Left kidney (tissue), 8 donors: Measurements from ENCODE around the gene EXOSC2. TPM values are rescaled to one million over a fixed set of nuclear protein-coding genes. Genes with fewer than 3 reads are reported as not detected.

Experiments
- DNase-seq: peaks from one replicate; pipeline ENCODE4 v3.0.0-alpha.2; 2013
- long read RNA-seq, 8 donors: transcript quantifications; one replicate each; lab custom pipeline, GENCODE V29; 2026
- polyA plus RNA-seq: library from polyadenylated mRNA; unstranded; fragments of 120-200 nt; gene quantifications from one replicate; pipeline ENCODE4 v1.2.1, GENCODE V29; 2013; ENCODE audit not compliant: insufficient read length

The EXOSC2 gene, protein sequence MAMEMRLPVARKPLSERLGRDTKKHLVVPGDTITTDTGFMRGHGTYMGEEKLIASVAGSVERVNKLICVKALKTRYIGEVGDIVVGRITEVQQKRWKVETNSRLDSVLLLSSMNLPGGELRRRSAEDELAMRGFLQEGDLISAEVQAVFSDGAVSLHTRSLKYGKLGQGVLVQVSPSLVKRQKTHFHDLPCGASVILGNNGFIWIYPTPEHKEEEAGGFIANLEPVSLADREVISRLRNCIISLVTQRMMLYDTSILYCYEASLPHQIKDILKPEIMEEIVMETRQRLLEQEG
- polyA plus RNA-seq, result 51.7 TPM
- long read RNA-seq, donor 1, partial matches to known transcripts, result 0 of 6 reads
- long read RNA-seq, donor 1, other reads (novel, unspliced or antisense), result 0 of 6 reads
- long read RNA-seq, donor 2, transcript EXOSC2-204 (9 exons, 2,040 nt), result major isoform, 6 of 7 reads
- long read RNA-seq, donor 2, partial matches to known transcripts, result 0 of 7 reads
- long read RNA-seq, donor 2, other reads (novel, unspliced or antisense), result 0 of 7 reads
- long read RNA-seq, donor 3, partial matches to known transcripts, result 0 of 8 reads
- long read RNA-seq, donor 3, other reads (novel, unspliced or antisense), result 0 of 8 reads
- long read RNA-seq, donor 4, partial matches to known transcripts, result 0 of 2 reads
- long read RNA-seq, donor 4, other reads (novel, unspliced or antisense), result 0 of 2 reads
- long read RNA-seq, donor 5, partial matches to known transcripts, result 8 of 13 reads
- long read RNA-seq, donor 5, other reads (novel, unspliced or antisense), result 0 of 13 reads
- long read RNA-seq, donor 6, transcript EXOSC2-204 (9 exons, 2,040 nt), result major isoform, 5 of 5 reads
- long read RNA-seq, donor 6, partial matches to known transcripts, result 0 of 5 reads
- long read RNA-seq, donor 6, other reads (novel, unspliced or antisense), result 0 of 5 reads
- long read RNA-seq, donor 7, transcript EXOSC2-204 (9 exons, 2,040 nt), result major isoform, 5 of 14 reads
- long read RNA-seq, donor 7, partial matches to known transcripts, result 6 of 14 reads
- long read RNA-seq, donor 7, other reads (novel, unspliced or antisense), result 0 of 14 reads
- long read RNA-seq, donor 8, partial matches to known transcripts, result 0 of 5 reads
- long read RNA-seq, donor 8, other reads (novel, unspliced or antisense), result 0 of 5 reads

- peak; percentile 98 for DNase-seq
Measured at GRCh38 chr9:130693426-130694191, at the start of gene EXOSC2. EXOSC2 (plus strand) TSS chr9:130693780; CDS start chr9:130693792, 12 bp downstream.

DNA sequence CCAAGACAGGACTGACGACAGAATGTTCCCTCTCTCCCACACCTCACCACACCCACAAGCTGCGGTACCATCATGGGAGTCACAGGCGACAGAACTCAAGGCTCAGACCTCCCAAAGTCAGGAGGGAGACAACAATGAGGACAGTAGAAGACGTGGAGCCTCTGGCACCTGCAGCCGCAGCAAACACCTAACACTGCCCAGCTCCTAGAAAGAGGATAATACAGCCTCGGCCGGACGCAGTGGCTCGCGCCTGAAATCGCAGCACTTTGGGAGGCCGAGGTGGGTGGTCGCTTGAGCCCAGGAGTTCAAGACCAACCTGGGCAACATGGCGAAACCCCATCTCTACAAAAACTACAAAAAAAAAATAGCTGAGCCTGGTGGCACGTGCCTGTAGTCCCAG lies 42.4 kb upstream of the EXOSC2 start:
- DNase-seq, result no peak

- DNase-seq, result no peak
Measured at GRCh38 chr9:130651752-130652151, 41.8 kb upstream of the EXOSC2 start.

DNA sequence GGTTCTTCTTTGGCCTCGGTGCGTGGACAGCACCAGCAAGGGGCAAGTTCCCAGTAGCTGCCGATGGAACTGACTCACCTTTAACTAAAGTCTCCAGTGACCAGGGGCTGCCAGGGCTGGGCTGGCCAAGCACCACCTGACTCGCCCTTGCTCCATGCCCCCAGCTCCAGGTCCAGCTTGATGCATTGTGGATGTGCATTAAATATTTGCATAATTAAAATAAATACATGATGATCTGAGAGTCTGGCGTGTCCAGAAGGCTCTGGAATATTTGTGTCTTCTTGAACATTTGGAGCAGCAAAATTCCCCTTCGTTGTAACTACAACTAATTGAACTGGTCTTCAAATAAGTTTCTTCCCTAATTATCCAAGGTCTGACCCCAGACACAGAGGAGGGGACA lies 38.7 kb upstream of the EXOSC2 start:
- DNase-seq, result no peak

DNA sequence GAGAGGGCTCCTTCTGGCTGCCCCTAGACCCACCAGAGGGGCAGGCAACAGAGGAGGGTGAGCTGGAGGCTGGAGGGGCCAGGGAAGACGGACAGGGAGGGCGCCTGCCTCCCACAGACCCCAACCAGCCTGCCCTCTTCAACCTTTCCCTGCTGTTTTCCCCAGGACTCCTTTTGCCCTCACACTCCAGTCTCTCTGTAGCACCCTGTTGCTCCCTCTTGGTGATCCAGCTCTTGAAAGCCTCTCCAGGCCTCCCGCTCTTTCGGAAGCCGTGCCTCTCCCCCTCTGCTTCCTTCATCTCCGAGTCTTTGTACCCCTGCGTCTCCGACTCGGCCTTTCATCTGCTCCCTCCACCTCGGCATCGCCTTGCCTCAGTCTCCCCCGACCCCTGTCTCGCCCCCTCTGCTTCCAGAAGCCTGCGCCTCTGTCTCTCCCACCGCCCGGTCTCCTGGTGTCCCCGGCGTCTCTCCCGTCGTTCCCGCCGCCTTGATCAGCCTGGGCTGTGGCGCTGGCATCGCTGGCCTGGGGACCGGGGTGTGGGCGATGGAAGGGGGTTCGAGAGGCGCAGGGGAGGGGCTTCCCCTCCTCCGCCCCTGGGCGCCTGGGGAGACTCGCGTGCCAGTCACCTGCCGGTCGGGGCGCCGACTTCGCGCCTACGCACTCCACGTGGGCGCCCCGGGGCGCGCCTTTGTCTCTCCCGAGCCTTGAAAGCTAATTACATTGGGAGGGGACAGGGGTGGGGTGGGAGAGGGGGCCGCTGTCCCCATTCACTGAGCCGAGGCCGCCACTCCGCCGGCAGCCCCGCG lies 34.5 kb upstream of the EXOSC2 start:
- no peak for DNase-seq

GRCh38 chr9:130659699-130660248 lies 33.8 kb upstream of the EXOSC2 start:
- no peak for DNase-seq

GRCh38 chr9:130660326-130660682 lies 33.3 kb upstream of the EXOSC2 start:
- DNase-seq, result no peak

DNA sequence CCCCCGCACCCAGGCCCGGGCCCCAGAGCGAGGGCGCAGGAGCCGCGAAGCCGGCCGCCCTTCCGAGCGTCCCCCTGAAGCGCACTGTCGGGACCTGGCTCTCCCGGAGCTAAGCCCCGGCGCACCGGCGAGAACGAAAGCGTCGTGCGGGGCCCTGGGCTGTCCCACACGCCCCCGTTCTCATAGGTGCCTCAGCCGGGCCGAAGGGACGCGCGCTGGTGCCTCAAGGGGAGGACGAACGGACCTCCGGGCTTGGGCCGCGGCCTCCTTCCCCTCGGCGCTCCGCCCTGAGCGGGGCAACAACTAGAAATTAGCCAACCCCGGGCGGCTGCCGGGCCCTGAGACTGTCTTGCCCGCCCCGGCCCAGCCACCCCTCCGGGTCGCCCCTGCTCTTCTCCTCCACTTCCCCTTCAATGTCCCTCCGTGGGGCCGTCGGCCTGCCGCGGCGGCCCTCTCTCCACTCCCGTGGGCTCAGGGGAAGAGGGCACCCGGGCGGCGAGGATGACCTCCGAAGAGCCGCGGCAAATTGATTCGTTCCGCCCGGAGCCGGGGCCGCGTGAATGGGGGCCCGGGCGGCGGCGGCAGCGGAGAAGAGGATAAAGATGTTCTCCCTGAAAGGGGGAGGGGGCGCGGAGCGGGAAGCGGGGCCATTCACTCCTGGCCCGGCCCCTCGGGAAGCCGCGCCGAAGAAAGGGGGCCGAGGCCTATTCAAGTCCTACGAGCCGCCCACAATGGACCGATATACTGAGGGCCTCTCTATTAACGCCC lies 32.7 kb upstream of the EXOSC2 start:
- no peak for DNase-seq

DNA sequence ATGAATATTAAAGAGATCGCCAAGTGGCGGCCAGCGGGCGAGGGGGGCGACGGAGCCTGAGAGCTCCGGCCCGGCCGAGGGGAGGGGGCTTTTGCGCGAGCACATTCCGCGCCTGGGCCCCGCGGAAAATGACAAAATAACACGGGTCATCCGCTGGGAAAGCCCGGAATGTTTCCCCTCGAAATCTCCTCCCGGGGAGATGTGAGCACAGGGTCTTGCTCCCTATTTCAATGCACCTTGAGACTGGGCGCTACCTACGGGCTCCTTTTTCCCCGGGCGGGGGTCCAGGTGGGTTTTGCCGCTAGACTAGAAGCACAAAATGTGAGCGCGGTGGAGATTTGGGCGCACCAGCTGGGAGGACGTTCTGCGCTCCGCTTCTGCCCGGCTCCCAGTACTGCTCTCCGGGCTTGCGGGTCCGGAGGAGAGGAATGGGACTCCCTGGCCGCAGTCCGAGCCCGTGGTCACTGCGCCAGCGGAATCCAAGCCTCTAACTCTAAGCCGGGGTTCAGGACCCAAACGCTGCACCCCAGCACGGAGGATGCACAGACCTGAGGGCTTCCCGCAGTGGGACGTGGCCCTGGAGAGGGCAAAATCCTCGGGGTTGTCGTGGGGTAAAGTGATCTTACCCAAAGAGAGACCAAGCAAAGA lies 32.0 kb upstream of the EXOSC2 start:
- no peak for DNase-seq

GRCh38 chr9:130662099-130662969 lies 31.2 kb upstream of the EXOSC2 start:
- DNase-seq, result no peak

DNA sequence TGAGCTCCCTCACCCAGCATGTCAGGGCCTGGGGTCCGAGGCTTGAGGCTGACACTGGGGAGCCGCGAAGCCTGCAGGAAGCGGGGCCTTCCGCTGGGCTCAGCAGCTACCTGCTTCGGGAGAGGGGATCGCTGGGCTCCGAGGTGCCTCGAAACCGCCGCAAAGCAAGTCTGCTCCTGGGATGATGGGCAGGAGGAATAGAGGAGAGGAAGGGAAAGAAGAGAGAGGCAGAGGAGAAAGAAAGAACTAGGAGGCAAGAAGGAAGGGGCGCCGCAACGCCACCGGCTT lies 30.7 kb upstream of the EXOSC2 start:
- no peak for DNase-seq

GRCh38 chr9:130663258-130663976 lies 30.2 kb upstream of the EXOSC2 start:
- DNase-seq, result no peak

- DNase-seq, result no peak
Measured at GRCh38 chr9:130663977-130664250, 29.7 kb upstream of the EXOSC2 start.

GRCh38 chr9:130664251-130665028 lies 29.1 kb upstream of the EXOSC2 start, which contains the start of gene PRDM12:
PRDM12 (plus strand) TSS chr9:130664594; CDS start chr9:130664654, 60 bp downstream.
- no peak for DNase-seq

- DNase-seq, result no peak
Measured at GRCh38 chr9:130665029-130665430, 28.6 kb upstream of the EXOSC2 start.

DNA sequence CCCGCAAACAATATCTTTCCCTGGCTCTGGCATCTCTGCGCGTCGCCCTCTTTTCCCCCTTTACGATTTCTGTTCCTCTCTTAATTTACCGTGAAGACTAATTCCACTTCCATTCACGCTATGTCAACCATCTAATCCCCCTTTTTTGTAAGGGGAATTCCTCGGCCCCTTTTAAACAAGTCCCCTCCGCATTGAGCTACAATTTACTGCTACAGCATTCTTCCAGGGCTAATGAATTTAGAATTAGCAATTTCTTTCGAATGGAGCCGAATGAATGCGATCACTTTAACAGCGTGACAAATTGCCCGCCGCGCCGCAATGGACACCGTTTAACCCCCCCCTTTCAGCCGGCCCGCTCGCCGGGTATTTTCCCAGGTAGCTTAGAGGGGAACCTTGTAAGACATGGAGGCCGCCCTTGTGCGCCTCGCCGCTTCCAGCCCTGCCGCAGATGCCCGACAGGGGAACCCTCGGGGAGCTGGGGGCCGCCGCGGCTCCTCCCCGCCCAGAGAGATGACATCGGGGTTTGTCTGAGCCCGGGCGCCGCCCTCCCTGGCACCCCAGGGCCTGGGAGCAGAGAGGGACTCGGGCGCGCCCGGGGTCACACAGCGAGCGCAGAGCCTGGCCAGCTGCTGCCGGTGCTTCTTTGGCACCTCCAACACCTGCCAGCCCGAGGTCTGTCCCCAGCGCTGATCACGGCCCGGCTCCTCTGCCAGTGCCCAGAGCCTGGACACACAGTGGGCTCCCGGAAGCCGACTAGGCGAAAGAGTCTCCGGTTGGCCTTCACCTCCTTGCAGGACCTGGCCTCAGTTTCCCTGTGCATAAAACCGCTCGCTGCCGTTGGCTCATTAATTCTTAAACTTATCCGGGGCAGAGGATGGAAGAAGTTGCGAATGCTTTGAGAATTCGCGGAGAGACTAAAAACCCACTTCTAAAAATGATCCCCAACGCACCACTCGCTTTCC lies 27.9 kb upstream of the EXOSC2 start:
- no peak for DNase-seq
